CD4-positive, alpha-beta T cell treated with Interleukin-1 beta for 1 hour (primary cell): ENCODE data around the gene SEL1L.
"Not testable (repeated sequence)": the region's sequence is repeated elsewhere in the genome, so short reads cannot be mapped to it uniquely, and the experiment has no call there.

Source experiments
- DNase-seq, 2 donors: peaks; one replicate each; pipeline ENCODE4 v3.0.0-alpha.2; 2020 to 2022

Gene SEL1L

GRCh38 chr14:81473456-81474147 is 60.1 kb downstream of the SEL1L start:
- DNase-seq: no peak

- DNase-seq: no peak
Measured at GRCh38 chr14:81472096-81472800, 61.4 kb downstream of the SEL1L start.

- DNase-seq: no peak
Measured at GRCh38 chr14:81471062-81471461, 62.6 kb downstream of the SEL1L start.

GRCh38 chr14:81470557-81470826 is 63.2 kb downstream of the SEL1L start:
- DNase-seq: not testable (repeated sequence)

GRCh38 chr14:81466854-81467253 is 66.8 kb downstream of the SEL1L start:
- DNase-seq: no peak

- DNase-seq: no peak
Measured at GRCh38 chr14:81465507-81466228, 68.0 kb downstream of the SEL1L start.

GRCh38 chr14:81465003-81465392 is 68.7 kb downstream of the SEL1L start:
- not testable (repeated sequence) for DNase-seq

- peak; percentile 44 to 82 for DNase-seq
Measured at GRCh38 chr14:81464253-81465002, 69.2 kb downstream of the SEL1L start.

GRCh38 chr14:81462356-81462755 is 71.3 kb downstream of the SEL1L start:
- not testable (repeated sequence) for DNase-seq

GRCh38 chr14:81459912-81460311 is 73.7 kb downstream of the SEL1L start:
- no peak for DNase-seq

- DNase-seq: no peak
Measured at GRCh38 chr14:81458352-81458751, 75.3 kb downstream of the SEL1L start.

- no peak for DNase-seq
Measured at GRCh38 chr14:81455390-81455789, 78.3 kb downstream of the SEL1L start.

GRCh38 chr14:81454572-81455218 is 79.0 kb downstream of the SEL1L start:
- DNase-seq: no peak

- DNase-seq: peak; percentile 38 to 55
Measured at GRCh38 chr14:81453166-81453766, 80.4 kb downstream of the SEL1L start.

GRCh38 chr14:81452341-81453133 is 81.1 kb downstream of the SEL1L start:
- no peak for DNase-seq

- DNase-seq: no peak
Measured at GRCh38 chr14:81450976-81451375, 82.7 kb downstream of the SEL1L start.

- DNase-seq: no peak
Measured at GRCh38 chr14:81450100-81450531, 83.5 kb downstream of the SEL1L start.

- DNase-seq: no peak
Measured at GRCh38 chr14:81449576-81449975, 84.1 kb downstream of the SEL1L start.

- DNase-seq: no peak
Measured at GRCh38 chr14:81449114-81449513, 84.5 kb downstream of the SEL1L start.

GRCh38 chr14:81447021-81447764 is 86.5 kb downstream of the SEL1L start:
- no peak for DNase-seq
